GM19043 (cell line): ENCODE measurements around the gene WFS1.
A peak's percentile ranks its signal among the peaks of the same experiment; 100 is the strongest.

Experiments used
- ATAC-seq: cut with Tn5 transposase; IDR thresholded peaks from one replicate; pipeline ENCODE4 v1.9.1; 2021; ENCODE audit warnings: low read depth; ENCODE audit not compliant: unreplicated experiment

WFS1 gene

DNA sequence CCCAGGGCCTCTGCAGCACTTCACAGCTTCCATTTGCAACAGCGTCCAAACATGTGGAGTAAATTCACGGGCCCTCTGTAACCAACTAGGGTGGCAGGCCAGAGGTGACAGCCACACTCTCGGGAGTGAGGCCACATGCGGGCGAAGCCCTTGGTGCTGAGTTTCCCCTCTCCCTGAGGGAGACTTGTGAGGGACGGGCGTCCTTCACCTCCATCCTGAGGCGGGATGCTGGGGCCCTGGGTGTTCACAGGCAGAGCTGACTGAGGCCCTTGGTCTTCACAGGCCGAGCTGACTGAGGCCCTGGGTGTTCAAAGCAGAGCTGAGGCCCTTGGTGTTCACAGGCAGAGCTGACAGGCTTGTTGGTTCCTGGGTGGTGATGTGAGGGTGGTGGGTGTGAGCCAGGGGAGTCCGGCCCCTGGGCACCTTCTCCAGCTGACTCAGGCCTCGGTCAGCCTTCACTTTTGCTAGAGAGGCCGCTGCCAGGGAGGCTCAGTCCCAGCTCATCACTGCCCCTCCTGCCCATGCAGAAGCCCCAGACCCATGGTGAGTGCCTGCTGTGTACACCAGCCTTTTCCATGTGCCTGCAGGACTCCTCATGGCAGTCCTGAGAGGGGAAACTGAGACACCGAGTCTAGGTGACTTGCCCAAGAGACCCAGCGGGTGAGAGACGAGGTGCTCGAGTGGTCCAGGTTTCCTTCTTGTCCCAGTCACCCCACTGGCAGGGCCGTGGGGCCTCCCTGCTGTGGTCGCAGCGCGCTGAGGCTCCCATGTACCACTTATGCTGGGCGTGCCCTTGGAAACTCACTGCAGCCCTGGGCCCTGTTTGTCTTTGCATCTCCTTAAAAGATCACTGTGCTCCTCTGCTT lies 8.5 kb downstream of the WFS1 start:
- ATAC-seq, result no peak

DNA sequence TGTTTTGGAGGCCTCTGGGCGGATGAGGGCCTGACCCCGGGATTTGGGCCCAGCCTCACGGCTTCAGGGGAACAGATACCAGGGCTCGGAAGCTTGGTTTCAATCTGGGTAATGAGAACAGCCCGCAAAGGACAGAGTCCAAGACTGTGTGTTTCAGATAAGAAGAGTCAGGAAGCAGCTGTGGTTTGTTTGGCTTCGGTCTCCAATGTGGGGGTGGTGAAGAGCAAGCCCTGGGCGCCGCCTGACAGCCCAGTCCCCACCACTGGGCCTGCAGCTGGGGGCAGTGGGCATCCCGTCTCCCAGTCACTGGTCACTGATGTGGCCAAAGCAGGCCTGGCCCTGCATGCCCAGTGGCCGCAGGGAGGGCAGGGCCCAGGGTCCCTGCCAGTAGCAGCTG lies 9.1 kb downstream of the WFS1 start:
- peak; percentile 95 for ATAC-seq

DNA sequence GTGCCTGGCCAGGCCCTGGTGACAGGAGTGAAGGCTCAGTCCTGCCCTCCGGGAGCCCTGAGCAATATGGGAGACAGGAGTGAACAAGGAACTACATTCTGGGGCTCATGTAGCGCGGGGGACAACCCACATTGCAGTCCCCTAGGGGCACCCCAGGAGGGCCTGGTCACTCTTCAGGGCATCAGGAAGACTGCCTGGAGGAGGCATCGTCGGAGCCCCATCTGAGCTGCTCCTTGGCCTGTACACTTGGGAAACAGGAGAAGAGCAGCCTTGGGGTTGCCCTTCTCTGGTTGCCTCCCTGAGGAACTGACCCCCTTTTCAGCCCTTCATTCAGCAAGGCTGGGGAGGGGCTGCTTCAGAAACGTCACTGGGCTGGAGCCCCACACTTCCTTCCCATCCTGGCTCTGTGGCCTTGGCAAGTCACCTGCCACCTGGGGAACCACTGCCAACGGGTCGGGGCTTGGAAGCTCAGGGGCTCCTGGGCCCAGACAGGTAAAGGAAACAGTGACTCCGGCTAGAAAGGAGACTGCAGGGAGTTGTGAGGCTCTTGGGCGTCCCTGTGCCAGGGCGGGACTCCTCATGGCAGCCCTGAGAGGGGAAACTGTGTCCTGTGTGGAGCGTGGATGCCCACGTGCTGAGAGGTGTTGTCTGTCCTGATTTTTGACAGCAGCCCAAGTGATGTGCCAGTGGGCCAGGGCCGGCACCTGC lies 10.1 kb downstream of the WFS1 start:
- no peak for ATAC-seq

DNA sequence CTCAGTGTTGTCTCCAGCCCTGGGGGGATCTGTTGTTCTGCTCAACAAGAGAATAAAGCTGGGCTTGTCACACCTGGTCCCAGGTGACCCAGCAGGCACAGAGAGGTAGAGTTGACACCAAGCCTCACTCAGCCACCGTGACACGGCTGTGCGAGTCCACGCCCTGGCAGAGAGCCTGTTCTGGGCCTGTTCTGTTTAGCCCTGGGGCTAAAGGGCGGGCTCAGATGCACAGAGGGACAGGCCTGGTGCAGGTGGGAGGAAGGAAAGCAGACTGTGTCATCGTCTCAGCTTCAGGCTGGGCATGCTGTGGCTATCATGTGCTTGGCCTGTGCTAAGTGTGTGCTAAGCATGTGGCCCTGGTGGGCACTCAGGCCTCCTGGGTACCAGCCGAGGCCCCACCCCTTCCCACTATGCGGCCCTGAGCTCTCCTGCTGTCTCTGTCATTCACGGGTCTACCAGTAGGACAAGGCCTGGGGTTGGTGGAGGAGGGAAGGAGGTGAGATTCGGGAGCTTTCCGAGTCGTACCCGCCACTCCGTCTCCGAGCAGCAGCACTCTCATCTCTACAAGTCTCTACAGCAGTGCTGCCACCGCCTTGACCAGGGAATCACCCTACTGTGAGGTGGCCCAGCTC lies 10.8 kb downstream of the WFS1 start:
- no peak for ATAC-seq

DNA sequence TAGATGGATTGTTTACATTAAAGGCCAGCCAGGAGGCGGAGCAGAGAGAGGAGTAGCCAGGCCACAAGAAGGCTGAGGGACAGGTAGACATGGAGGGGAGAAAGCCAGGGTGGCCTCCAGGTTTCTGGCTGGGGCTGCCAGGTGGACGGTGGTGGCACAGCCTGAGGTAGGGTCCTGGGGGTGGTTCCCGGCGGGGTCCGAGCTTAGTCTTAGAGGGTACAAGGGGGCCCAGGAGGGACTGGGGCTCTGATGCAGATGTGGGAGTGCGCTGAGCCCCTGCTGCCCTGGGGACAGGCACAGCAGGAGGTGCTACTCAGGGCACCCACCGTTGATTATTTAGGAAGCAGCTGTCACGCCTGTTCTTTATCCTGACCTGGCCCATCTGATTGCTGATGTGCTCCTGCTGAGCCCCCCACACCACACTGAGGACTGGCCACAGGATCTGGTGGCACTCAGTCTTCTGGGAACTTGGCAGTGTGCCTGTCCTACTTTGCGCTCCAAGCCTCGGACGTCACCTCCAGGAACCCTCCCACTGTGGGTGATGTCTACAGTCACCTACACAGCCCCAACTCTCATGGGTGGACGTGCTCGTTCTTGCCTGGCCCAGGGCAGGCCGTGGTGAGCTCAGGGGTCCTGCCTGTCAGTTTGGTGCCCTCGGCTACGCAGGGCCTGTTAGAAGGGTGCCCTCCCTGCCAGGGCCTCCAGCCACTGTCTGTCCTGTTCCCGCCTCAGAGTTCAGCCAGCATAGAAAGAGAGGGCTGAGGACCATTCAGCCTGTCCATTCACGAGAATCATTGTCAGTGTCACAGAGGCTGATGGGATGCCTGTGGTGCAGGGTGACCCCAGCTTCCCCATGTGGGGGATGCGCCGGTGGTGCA lies 12.0 kb downstream of the WFS1 start:
- no peak for ATAC-seq

DNA sequence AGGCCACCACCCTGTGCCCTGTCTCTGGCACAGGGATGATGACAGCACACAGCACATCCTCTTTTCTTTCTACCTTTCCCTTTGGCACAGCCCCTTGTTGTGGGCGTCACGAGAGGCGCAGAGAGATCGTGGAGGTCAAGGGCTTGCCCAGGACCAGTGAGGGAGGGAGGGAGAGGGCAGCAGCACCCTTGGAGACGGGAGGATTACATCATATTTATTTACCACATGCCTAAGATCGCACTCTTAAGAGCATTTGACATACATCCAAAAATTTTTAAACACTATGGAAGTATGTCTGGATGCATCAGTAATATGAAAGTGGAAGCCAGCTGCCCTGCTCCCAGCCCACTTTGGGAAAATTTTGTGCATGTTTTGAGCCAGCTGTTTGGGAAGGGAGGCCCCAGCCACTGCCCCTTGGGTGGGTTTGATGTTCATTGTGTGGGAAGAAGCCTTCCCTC lies 12.7 kb downstream of the WFS1 start:
- no peak for ATAC-seq

DNA sequence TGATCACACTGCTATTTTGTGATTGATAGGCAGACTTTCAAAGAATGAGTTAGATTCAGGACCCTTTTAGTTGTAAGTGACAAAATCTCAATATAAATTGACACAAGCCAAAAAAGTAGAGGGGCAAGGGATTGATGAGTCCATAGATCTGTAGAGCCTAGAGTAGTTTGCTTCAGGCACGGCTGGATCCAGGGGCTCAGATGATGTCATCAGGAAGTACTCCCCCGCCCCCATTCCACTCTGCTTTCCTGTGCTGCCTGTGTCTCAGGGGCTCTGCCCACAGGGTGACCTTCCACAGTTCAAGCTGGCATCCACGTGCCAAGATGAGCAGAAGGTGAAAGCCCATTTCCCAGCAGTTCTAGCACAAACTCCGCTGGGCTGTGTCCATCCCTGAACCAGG lies 13.6 kb downstream of the WFS1 start:
- ATAC-seq, result no peak

DNA sequence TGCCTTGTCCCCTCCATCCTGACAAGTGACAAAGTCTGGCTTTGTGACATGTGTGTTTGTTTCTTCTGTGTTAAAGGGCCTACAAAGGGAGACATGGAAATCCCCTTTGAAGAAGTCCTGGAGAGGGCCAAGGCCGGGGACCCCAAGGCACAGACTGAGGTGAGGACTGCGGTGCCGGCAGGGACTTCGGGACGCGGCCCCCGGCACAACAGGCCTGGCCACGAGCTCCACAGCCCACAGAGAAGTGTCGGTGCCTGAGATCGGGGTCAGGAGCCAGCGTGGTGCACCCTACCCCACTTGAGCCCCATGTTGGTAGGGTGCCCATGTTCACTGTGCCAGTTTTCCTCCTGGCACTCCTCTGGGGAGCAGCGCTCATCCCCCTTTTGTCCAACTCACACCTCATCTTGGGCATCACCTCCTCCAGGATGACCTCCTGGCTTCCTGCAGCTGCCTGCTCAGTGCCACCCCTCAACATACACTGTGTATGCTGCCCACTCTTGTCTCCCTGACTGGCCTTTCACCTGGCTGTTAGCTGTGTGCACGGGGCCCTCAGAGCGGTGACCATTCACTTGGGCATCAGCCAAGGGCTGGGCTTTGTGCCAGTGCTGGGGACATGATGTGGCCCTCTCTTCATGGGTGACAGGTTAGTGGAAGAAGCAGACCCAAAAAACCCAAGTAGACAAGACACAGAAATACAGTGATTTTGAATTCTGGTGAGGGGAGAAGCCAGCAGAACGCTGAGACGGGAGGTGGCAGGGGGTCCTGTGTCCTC lies 17.6 kb downstream of the WFS1 start:
- no peak for ATAC-seq

DNA sequence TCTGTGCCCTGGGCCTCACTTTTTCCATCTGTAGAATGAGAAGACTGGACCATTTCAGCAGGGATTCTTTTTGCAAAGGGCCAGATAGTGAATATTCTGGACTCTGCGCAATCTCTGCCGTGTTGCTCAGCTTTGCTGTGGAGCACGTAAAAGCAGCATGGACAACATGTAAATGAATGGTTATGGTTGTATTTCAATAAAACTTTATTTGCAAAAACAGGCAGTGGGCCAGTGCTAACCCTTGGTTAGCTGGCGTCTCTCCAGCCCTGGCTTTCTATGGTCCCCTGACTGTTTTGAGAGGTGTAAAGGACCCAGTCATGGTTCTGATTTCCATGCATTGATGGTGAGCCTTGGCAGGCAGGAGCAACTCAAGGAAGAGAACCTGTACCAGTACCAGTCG lies 18.7 kb downstream of the WFS1 start:
- no peak for ATAC-seq

DNA sequence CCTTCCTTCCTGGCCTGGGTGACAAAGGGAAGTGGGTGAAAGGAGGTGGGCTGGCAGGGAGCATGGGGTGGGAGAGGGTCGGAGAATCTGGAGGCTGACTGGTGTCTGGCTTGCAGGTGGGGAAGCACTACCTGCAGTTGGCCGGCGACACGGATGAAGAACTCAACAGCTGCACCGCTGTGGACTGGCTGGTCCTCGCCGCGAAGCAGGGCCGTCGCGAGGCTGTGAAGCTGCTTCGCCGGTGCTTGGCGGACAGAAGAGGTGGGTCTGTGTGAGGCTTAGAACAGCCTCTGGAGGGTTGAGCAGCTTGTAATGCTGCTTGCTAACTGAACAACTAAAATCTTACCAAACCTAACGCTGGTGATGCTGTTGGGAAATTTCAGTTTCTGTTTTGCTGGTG lies 19.2 kb downstream of the WFS1 start:
- no peak for ATAC-seq

DNA sequence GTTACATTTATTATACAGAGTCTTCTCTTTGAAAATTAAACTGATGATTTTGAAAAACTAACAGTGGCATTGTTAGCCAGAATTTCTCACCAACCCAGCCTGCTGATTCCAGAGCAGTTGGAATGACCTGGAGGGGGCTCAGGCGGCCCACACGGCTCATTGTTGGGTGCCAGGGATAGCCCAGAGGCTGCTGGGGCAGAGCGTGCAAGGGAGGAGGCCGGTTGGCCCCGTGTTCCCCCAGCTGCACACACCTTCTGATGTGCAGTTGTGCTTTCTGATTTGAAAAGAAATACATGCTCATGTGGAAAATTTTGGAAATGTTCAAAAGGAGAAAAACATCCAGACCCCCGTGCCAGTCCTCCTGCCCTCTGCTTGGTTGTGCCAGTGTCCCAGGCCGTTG lies 20.6 kb downstream of the WFS1 start:
- ATAC-seq, result no peak

DNA sequence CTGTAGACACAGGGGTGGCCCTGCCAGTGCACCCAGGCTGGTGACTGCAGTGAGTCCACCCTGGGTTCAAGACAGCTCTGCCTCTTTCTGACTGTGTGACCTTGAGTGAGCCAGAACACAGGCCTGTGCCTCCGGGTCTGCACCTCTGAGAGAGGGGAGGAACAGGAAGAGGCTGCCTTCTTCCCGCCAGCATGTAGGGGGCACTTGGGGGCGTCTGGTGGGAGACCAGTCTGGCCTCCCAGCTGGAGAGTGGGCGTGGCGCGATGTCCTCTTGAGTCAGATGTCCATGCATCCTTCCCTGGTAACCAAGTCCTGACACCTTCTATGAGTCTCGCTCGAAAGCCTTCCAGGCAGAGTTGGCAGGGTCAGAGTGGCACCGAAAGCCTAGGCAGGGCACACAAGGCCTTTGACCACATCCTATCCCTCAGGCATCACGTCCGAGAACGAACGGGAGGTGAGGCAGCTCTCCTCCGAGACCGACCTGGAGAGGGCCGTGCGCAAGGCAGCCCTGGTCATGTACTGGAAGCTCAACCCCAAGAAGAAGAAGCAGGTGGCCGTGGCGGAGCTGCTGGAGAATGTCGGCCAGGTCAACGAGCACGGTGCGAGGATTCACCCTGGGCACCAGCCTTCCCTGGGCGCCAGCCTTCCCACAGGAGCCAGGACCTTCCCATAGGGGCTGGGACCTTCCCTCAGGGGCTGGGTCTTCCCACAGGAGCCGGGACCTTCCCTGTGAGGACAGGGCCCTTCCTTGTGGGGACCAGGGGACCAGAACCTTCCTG lies 21.3 kb downstream of the WFS1 start:
- ATAC-seq, result no peak

DNA sequence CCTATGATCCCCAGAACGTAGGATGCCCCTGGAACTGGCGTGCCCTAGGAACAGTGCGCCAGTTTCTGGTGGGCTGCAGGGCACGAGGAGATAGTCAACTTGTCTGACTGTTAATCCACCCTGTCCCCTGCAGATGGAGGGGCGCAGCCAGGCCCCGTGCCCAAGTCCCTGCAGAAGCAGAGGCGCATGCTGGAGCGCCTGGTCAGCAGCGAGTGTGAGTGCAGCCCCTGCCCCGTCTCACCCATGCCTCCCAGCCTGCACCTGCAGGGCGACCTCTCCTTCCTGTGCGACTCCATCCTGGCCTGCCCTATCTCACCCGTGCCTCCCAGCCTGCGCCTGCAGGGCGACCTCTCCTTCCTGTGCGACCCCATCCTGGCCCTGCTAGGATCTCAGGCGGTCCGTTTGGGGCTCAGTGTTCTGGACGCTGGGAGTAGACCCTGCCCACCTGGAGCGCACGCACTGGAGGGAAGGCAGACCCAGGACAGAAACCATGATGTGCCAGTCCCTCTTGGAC lies 22.2 kb downstream of the WFS1 start:
- no peak for ATAC-seq

DNA sequence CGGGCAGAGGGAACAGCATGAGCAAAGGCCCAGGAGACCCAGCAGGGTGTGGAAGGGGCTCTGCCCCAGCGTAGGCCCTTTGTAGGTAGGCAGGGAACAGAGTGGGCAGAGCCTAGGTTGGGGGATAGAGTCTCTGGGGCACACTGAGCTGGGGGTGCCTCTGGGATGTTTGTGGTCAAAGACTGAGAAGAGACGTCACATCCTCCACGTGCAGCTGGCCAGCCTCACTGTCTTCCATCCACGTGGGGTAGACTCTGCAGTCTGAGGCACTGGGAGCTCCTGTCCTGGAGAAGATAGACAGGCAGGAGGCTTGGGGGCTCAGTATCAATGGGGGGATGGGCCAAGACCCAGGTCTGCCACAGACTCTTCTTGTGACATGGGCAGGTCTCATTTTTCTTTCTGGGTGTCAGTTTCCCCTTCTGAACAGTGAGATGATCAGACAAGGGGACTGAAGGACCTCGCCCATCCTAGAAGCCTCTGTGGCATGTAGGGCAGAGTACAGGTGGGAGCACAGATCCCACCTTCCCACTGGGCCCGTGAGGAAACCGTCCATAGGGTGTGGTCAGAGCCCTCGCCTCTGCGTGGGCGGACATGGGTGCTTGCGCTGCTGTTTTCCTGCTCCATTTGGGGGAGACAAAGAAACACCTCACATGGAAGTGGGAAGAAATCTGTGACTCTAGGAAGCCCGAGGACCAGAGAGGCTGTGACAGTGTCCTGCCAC lies 22.9 kb downstream of the WFS1 start:
- no peak for ATAC-seq

DNA sequence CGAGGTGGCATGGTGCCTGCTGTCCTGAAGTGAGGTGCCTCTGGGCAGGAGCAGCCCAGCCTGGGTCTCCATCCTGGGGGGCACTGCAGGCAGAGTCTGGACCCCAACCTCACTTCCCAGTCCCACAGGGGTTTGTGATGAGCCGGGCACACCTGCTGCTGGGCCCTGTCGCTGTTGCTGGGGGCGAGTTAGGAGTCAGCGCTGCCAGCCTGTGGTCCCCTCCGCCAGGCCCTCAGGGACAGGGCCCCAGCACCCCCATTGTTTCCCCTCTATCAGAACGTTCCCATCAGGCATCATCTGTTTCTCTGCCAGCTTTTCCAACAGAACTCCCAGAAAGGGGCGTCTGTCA lies 23.4 kb downstream of the WFS1 start:
- ATAC-seq, result no peak

DNA sequence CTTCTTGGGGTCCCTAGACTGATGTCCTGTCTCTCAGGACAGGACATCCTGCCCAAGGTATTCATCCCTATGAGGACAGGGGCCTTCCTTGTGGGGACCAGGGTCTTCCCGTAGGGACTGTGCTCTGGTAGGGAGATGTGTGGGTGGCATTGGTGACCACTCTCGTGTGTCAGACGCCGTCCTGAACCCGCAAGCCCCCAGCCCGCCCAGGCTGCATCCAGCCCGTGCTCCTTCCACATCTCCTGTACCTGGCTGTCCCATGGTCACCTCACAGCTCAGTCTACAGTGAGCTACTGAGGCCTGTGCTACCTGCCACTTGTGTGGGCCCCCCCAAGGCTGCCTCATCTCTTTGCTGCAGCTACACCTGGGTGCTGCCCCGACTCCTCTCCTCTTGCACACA lies 24.0 kb downstream of the WFS1 start:
- ATAC-seq, result no peak

DNA sequence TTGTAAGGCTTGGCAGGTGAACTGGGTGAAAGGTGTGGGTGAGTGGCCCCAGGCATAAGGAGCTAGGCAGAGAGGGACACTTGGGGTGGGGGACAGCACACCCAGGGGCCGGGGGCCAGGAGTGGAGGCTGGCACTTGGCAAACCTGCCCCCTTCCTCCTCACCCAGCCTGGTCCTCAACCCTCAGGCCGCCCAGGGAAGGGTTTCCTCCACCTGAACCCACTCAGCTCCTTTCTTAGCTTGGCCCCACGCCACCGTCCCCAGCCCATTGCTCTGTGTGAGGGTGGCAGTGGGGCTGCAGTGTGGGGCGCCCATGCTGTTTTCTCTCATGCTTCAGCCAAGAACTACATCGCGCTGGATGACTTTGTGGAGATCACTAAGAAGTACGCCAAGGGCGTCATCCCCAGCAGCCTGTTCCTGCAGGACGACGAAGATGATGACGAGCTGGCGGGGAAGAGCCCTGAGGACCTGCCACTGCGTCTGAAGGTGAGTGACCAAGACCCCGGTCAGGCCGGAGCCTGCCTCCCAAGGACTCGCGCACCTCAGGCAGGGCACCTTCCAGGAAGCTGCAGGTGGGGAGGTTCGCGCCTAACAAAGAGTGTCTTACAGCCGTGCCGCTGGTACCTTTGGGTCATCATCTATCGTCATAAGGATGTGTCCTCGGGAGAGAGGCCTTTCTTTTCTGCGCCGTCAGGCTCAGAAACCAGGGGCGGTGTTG lies 25.2 kb downstream of the WFS1 start:
- no peak for ATAC-seq

DNA sequence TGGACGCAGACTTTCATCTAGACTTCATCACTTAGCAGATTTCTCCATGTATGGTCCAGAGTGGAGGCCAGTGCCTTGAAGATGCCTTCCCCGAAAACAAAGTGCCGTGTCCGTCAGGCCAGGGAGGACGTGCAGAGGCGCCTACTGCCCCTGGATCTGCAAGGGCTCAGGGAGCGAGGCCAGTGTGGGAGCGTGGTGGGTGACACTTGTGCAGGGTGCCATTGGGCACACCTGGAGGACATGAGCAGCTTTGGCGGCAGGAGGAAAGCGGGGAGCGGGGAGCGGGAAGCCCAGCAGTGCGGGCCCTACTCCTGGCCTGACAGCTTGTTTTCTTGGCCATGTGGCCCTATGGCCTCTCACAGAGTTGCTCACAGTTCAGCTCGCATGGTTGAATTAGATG lies 25.8 kb downstream of the WFS1 start:
- no peak for ATAC-seq
